ENCODE results near the gene TRIO.

TRIO gene

DNA sequence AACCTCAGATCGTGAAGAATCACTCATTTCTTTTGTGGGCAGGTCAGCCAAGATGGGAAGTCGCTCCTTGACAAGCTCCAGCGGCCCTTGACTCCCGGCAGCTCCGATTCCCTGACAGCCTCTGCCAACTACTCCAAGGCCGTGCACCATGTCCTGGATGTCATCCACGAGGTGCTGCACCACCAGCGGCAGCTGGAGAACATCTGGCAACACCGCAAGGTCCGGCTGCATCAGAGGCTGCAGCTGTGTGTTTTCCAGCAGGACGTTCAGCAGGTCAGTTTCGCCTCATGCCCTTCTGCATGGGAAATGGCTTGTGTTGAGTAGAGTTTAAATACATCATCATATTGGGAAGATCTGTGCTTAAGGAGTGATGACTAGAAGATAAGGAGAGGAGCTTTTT is 173.3 kb downstream of the TRIO start:
- Histone ChIP-seq H3K27me3 (ENCODE audit: low read depth) (no peaks in the 10 kb centered on the region), H3K4me3 (no peak overlapping the region), H3K4me1 (no peaks in the 10 kb centered on the region), H3K36me3 (replicated peaks) (peaks cover 7% of the 10 kb centered on the region), H3K9me3 (no peaks in the 10 kb centered on the region)
- in situ Hi-C loops (cut with MboI; ENCODE audit: low sequenced_read_pairs): no loop called here
- DNase-seq (ENCODE audit: low spot score in 2 of 2): no peak

DNA sequence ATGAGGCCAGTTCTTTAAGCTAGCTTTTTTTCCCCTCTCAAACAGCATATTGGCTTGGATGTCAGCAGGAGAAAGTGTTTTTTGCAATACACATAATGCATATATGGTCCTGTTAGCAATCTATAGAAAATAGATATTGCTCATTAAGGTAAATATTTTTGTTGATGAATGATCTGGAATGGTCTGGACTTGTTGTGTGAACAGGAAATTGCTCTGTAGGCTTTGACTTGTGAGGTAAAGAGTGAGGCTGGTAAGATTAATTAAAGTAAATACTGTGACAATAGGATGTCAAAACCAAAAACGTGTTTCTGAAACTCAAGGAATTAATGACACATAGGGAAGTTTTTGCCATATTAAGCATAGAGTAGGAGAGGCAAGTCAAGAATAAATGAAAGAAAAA is 176.0 kb downstream of the TRIO start:
- peaks cover 7% of the 10 kb centered on the region for H3K36me3 ChIP-seq (replicated peaks)
- no peak for DNase-seq (ENCODE audit: low spot score in 2 of 2)
- no peak overlapping the region for H3K4me3 ChIP-seq
- no peaks in the 10 kb centered on the region for H3K9me3 ChIP-seq
- no peaks in the 10 kb centered on the region for H3K4me1 ChIP-seq
- H3K27me3 ChIP-seq (ENCODE audit: low read depth): no peaks in the 10 kb centered on the region
- in situ Hi-C loops (cut with MboI; ENCODE audit: low sequenced_read_pairs): no loop called here

DNA sequence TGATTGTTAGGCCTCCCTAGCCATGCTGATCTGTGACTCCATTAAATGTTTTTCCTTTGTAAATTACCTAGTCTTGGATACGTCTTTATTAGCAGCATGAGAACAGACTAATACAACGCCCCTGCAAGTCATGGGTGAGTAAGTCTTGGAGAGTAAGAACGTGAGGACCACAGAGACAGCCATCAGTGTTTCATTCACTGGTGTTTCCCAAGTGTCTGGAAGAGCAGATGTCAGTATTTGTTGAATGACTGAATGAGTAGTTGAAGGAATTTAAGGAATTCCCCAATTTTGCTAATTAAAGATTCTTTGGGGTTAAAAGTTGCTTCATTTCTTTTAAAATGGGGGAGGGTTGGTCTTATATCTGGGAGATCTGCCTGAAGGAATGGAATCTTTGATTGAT is 178.8 kb downstream of the TRIO start:
- H3K36me3 ChIP-seq (replicated peaks): 0 out of 2 replicates have a peak, but pooled peaks cover 3% of the 10 kb centered on the region
- in situ Hi-C loops (cut with MboI; ENCODE audit: low sequenced_read_pairs): no loop called here

DNA sequence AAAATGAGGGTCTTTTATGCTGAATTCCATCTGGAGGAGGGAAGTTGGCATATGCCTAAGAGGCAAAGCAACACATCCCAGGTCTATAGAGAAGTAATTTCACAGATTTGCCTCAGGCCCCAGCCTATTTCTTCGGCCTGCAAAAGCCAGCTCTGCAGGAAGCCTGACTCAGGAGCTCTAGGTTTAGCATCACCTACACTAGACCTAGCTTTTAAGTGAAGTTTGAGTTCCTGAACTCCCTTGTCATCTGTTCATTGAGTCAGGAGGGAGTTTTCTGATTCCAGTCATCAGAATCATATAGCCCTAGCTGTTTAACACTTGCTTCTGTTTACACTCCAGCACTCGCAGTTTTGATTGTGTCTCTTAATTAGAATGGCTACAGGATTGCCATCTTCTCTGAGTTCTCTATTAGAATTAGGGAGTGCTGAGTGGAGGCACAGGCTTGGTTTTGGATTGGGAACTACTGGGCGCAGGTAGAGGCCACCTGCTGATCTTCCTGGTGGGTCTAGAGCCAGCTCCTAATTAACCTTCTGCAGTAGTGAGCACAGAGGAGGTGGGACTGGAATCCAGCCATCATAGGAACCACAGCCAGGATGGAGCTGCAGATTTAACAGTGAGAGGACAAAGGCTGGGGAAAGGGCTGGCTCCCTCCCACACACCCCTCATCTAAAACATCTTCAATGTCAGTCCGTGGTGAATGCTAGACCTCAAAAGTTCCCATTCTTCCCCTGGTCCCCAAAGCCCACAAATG is 179.5 kb downstream of the TRIO start:
- Histone ChIP-seq H3K4me1 (no peaks in the 10 kb centered on the region; the same call in 1 of the 2 replicates), H3K4me3 (no peak overlapping the region), H3K36me3 (replicated peaks) (0 out of 2 replicates have a peak, but pooled peaks cover 3% of the 10 kb centered on the region), H3K27me3 (ENCODE audit: low read depth) (no peaks in the 10 kb centered on the region), H3K9me3 (no peaks in the 10 kb centered on the region)
- in situ Hi-C loops (cut with MboI; ENCODE audit: low sequenced_read_pairs): no loop called here
- DNase-seq (ENCODE audit: low spot score in 2 of 2): no peak

More for the DNA sequence above, 178.8 kb downstream of the TRIO start:
- no peak for DNase-seq (ENCODE audit: low spot score in 2 of 2)
- Histone ChIP-seq H3K4me3 (no peak overlapping the region), H3K9me3 (no peaks in the 10 kb centered on the region), H3K27me3 (ENCODE audit: low read depth) (no peaks in the 10 kb centered on the region), H3K4me1 (no peaks in the 10 kb centered on the region)

DNA sequence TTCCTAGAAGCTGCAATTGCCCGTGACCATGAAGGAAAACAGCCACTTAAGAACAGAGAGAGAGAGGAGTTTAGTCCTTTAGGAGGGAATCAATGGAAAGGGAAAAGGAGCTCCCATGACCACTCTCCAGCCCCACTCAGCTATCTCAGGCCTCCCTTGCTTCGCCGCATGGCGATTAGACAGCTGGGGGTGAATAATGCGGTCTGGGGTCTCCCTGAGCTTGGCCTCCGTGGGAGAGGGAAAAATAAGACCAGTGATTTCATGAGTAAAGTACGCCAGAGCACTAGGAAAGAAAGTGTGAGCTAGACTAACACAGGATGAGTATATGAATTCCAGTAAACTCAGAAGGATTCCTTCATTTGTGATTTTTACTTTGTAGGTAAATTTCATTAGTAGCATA is 180.3 kb downstream of the TRIO start:
- Histone ChIP-seq H3K27me3 (ENCODE audit: low read depth) (no peaks in the 10 kb centered on the region), H3K9me3 (no peaks in the 10 kb centered on the region), H3K4me1 (no peaks in the 10 kb centered on the region; the same call in 1 of the 2 replicates), H3K4me3 (no peak overlapping the region), H3K36me3 (replicated peaks) (peaks cover 5% of the 10 kb centered on the region; the same call in 1 of the 2 replicates)
- in situ Hi-C loops (cut with MboI; ENCODE audit: low sequenced_read_pairs): no loop called here
- DNase-seq (ENCODE audit: low spot score in 2 of 2): no peak

DNA sequence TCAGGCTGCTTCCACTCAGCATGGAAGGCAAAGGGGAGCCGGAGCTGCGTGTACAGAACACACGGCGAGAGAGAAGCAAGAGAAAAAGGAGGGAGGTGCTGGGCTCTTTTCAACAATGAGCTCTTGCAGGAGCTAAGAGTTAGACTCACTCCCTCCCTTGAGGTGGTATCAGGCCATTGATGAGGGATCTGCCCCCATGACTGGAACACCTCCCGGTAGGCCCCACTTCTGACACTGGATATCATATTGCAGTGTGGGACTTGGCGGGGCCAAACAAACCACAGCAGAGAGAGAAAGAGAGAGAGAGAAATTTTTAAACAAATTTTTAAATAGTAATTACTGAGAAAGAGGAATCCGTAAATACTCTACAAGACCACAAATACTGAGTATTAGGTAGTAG is 182.2 kb downstream of the TRIO start:
- peaks cover 5% of the 10 kb centered on the region for H3K36me3 ChIP-seq (replicated peaks)
- in situ Hi-C loops (cut with MboI; ENCODE audit: low sequenced_read_pairs): no loop called here
- DNase-seq (ENCODE audit: low spot score in 2 of 2): no peak
- H3K27me3 ChIP-seq (ENCODE audit: low read depth): no peaks in the 10 kb centered on the region
- H3K9me3 ChIP-seq: no peaks in the 10 kb centered on the region
- H3K4me1 ChIP-seq: no peaks in the 10 kb centered on the region; the same call in 1 of the 2 replicates
- H3K4me3 ChIP-seq: no peak overlapping the region

DNA sequence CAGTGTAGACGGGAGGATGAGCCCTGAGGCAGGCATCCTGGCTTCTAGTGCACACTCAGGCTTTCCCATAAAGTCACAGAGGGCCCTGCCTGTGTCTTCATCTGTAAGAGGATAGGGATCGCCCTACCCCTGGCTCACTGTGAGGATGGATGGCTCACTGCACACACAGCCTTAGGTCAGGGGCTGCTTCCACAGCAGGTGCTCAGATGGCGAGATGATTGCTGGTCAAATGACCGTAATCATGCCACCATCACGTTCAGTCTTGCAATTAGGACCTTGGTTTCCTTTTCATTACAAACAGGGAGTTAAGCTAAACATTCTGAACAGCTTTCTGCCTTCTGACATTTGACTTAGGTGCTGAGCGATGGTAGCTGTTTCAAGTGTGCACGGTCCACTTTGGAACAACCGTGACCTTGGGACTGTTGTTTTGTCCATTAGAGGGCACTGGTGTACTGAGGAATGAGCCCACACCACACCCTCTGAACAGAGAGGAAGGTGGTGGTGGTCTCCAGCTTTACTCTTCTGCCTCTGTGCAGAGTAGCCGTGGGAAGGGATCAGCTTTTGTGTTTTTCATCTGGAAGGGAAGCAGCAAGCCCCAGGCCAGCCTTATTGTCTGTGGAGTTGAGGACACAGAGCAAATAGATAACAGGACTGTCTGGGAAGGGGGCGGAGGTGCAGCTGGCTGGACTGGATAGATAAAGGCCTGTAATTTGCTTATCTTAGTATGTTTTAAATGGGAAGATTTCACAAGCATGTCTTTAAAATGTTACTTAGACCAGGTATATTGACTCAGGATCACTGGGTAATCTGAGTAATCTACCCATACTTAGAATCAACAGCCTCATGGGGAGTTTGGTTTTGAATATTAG is 183.1 kb downstream of the TRIO start:
- H3K9me3 ChIP-seq: no peaks in the 10 kb centered on the region
- peaks cover 8% of the 10 kb centered on the region for H3K36me3 ChIP-seq (replicated peaks)
- no peaks in the 10 kb centered on the region; the same call in 1 of the 2 replicates for H3K4me1 ChIP-seq
- in situ Hi-C loops (cut with MboI; ENCODE audit: low sequenced_read_pairs): no loop called here
- no peaks in the 10 kb centered on the region for H3K27me3 ChIP-seq (ENCODE audit: low read depth)
- no peak overlapping the region for H3K4me3 ChIP-seq
- no peak for DNase-seq (ENCODE audit: low spot score in 2 of 2)

DNA sequence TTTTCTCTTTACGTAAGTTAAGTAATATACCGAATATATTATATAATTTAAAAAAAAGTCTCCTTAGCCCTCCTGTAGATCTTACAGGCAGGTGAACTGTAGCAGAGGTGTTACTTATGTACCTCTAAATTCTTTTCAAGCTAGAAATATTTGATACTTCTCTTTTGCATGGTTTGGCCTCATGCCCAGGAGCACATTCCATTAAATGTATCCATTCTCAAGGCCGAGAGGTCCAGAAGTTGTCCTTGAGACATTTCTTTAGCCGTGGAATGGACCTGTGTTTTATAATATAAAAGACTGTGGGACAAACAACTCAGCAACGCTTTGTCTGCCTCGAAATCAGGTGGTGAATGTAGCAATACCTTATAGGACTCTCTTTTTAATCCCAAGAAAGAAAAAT is 184.5 kb downstream of the TRIO start:
- Histone ChIP-seq H3K36me3 (replicated peaks) (peaks cover 8% of the 10 kb centered on the region), H3K4me1 (no peaks in the 10 kb centered on the region; the same call in 1 of the 2 replicates), H3K9me3 (no peaks in the 10 kb centered on the region), H3K27me3 (ENCODE audit: low read depth) (no peaks in the 10 kb centered on the region), H3K4me3 (no peak overlapping the region)
- DNase-seq (ENCODE audit: low spot score in 2 of 2): peak in 1 of 2 experiments; percentile 16
- in situ Hi-C loops (cut with MboI; ENCODE audit: low sequenced_read_pairs): no loop called here

DNA sequence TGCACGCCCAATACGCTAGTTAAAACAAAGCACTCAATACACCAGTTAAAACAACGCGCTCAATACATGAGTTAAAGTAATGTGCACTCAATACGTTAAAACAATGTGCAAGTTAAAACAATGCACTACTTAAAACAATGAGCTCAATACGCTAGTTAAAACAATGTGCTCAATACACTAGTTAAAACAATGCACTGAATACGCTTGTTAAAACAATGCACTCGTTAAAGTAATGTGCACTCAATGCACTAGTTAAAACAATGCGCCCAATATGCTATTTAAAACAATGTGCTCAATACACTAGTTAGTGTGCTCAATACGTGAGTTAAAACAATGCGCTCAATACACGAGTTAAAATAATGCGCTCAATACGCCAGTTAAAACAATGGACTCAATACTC is 185.0 kb downstream of the TRIO start:
- in situ Hi-C loops (cut with MboI; ENCODE audit: low sequenced_read_pairs): no loop called here
- Histone ChIP-seq H3K36me3 (replicated peaks) (peaks cover 8% of the 10 kb centered on the region), H3K4me3 (no peak overlapping the region), H3K4me1 (no peaks in the 10 kb centered on the region; the same call in 1 of the 2 replicates), H3K9me3 (no peaks in the 10 kb centered on the region), H3K27me3 (ENCODE audit: low read depth) (no peaks in the 10 kb centered on the region)
- DNase-seq (ENCODE audit: low spot score in 2 of 2): no peak

DNA sequence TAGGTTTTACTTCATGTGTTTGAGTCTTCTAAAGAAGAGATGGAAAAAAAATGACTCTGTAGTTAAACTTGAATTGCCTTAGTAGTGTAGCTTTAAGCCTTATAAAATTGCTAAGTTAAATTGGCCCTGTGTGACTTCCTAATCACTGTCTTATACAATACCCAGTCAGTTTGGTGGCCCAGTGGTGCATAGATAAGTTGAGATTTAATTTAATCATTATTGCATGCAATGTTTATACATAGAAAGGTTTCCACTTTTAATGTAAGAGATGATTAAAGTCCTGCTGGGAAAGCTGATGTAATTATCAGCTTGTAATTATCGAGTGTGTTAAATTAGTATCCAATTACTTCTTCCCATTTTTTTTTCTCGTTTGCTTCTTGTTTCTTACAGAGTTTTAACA is 187.1 kb downstream of the TRIO start:
- Histone ChIP-seq H3K27me3 (ENCODE audit: low read depth) (no peaks in the 10 kb centered on the region), H3K4me1 (no peaks in the 10 kb centered on the region; the same call in 1 of the 2 replicates), H3K36me3 (replicated peaks) (peaks cover 8% of the 10 kb centered on the region), H3K4me3 (no peak overlapping the region), H3K9me3 (no peaks in the 10 kb centered on the region)
- in situ Hi-C loops (cut with MboI; ENCODE audit: low sequenced_read_pairs): no loop called here
- no peak for DNase-seq (ENCODE audit: low spot score in 2 of 2)

DNA sequence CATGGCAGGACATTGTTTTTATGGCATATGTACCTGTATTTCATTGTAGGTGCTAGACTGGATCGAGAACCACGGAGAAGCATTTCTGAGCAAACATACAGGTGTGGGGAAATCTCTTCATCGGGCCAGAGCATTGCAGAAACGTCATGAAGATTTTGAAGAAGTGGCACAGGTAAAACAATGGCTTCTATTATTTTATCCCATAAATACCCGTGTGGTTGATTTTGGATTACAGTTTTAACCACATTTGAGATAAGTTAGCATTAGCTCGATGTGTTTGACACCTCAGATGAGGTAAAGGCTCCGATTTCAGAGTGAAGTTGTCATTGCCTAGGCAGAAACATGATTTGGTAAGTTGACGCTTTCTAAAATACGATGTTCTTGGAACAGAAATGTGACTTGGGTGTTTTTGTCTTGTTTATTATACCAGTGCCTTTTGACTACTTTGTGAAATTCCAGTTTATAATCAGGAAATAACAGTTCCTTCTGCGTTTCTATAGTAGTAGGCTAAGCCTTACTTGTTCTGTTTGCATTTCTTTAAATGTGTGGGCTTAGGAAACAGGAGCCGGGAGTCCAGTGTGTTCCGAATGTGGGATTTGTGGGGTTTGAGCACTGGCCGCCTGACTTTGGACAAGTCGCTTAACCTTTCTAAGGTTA is 187.7 kb downstream of the TRIO start:
- no peak overlapping the region for H3K4me3 ChIP-seq
- no peaks in the 10 kb centered on the region for H3K27me3 ChIP-seq (ENCODE audit: low read depth)
- H3K9me3 ChIP-seq: no peaks in the 10 kb centered on the region
- in situ Hi-C loops (cut with MboI; ENCODE audit: low sequenced_read_pairs): no loop called here
- no peaks in the 10 kb centered on the region; the same call in 1 of the 2 replicates for H3K4me1 ChIP-seq
- no peak for DNase-seq (ENCODE audit: low spot score in 2 of 2)
- H3K36me3 ChIP-seq (replicated peaks): peaks cover 8% of the 10 kb centered on the region

DNA sequence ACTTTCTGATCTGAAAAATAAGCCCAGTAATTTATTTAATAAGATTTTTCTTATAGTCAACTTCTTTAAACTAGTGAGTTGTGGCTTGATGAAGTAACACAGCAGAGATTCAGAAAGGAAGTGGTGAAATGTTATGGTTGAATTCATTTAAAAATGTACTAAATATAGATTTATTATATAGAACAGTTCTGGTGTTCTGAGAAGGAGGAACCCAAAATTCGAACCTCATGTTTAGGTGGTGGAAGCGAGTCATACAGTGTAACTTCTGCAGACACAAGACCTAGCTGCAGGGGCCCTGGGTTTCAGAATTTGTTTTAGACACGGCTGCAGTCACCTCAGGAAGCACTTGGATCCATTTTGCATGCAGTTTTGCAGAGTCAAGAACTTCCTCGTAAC is 188.2 kb downstream of the TRIO start:
- no peaks in the 10 kb centered on the region; the same call in 1 of the 2 replicates for H3K4me1 ChIP-seq
- no peaks in the 10 kb centered on the region for H3K9me3 ChIP-seq
- no peak for DNase-seq (ENCODE audit: low spot score in 2 of 2)
- no peaks in the 10 kb centered on the region for H3K27me3 ChIP-seq (ENCODE audit: low read depth)
- H3K36me3 ChIP-seq (replicated peaks): peaks cover 8% of the 10 kb centered on the region
- in situ Hi-C loops (cut with MboI; ENCODE audit: low sequenced_read_pairs): no loop called here
- H3K4me3 ChIP-seq: no peak overlapping the region

DNA sequence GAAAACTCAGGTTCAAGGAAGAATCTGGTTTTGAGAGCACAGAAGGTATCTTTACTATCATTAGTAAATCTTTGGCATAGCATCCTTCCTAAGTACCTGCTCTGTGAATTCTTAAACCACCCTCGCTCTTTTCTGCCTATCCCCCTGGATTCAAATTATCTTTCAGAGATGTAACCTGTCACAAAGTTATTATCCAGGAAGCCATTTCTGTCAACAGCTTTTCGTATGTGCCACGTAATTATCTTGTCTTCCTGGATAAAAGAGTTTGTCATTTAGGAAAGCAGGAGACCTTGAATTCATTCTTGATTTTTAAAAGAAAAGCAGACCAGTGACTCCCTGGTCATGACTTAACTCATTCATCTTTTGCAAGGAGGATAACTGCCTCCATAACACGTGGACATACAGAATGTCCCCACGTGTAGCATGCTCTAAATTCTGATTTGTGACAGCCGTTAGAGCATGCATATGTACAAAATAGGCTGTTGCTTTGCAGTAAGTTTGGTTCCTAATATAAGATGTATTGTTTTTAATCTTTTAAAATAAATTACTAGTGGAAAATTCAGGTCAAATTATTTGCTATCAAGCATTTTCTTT is 189.0 kb downstream of the TRIO start:
- DNase-seq (ENCODE audit: low spot score in 2 of 2): no peak
- Histone ChIP-seq H3K9me3 (no peaks in the 10 kb centered on the region), H3K27me3 (ENCODE audit: low read depth) (no peaks in the 10 kb centered on the region), H3K4me1 (no peaks in the 10 kb centered on the region; the same call in 1 of the 2 replicates), H3K4me3 (no peak overlapping the region), H3K36me3 (replicated peaks) (peaks cover 10% of the 10 kb centered on the region)
- in situ Hi-C loops (cut with MboI; ENCODE audit: low sequenced_read_pairs): no loop called here

All from HAP-1 (cell line).